DND-41 (cell line): ENCODE results near the gene NRCAM.

Experiments used
- EZH2 ChIP-seq: IDR thresholded peaks from 3 replicates; pipeline ENCODE4 v1.6.1; 2012; ENCODE audit warnings: borderline replicate concordance, low read depth, mild to moderate bottlenecking, moderate library complexity, low read length, inconsistent platforms; ENCODE audit not compliant: severe bottlenecking
- TF ChIP-seq, protein P1 (sequence below): IDR thresholded peaks from 2 replicates; pipeline ENCODE4 v1.5.1; 2012; ENCODE audit warnings: borderline replicate concordance, low read length, moderate library complexity, mild to moderate bottlenecking; ENCODE audit not compliant: poor library complexity, severe bottlenecking; ENCODE audit errors: extremely low read depth

DNA sequence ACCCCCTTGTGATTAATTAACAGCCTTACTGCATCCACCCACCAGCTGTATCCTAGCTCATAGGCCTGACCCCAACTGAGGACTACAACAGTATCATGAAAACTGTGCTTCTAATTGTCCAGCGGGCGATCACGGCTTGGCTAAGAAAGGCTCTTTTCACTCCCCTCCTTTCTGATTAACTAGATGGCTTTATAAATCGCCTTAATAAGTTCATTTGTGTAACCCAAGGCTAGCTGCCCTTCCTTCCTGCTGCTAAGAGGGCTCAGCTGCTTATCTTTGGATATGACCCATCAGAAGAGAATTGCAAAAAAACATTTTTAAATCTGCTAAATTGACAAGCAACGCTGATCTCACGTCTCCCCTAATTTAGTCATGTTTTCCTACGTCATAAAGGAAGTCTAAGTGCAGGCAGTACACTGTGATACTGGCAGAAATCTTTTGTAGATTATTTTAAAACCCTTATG, 163.1 kb downstream of the NRCAM start:
- TF ChIP-seq, protein P1, sequence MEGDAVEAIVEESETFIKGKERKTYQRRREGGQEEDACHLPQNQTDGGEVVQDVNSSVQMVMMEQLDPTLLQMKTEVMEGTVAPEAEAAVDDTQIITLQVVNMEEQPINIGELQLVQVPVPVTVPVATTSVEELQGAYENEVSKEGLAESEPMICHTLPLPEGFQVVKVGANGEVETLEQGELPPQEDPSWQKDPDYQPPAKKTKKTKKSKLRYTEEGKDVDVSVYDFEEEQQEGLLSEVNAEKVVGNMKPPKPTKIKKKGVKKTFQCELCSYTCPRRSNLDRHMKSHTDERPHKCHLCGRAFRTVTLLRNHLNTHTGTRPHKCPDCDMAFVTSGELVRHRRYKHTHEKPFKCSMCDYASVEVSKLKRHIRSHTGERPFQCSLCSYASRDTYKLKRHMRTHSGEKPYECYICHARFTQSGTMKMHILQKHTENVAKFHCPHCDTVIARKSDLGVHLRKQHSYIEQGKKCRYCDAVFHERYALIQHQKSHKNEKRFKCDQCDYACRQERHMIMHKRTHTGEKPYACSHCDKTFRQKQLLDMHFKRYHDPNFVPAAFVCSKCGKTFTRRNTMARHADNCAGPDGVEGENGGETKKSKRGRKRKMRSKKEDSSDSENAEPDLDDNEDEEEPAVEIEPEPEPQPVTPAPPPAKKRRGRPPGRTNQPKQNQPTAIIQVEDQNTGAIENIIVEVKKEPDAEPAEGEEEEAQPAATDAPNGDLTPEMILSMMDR: no peak
- no peak for TF ChIP-seq EZH2
